Measurements from ENCODE around the gene SAXO1. TPM values are rescaled to one million over a fixed set of nuclear protein-coding genes. Genes with fewer than 3 reads are reported as not detected.

Gene SAXO1
- total RNA-seq, result not detected

GRCh38 chr9:19033015-19033414 is at the start of gene SAXO1:
TSS of gene SAXO1 (minus strand) at chr9:19033209. CDS start at chr9:19032908, 301 bp downstream.
- H3K27me3 ChIP-seq (ENCODE audit: control insufficient read depth in 3 of 3, insufficient read depth in 3 of 3, low read length in 3 of 3), result peaks cover 0 to 4% (median 0%) of the 10 kb centered on the region in 3 donors
- no peaks in the 10 kb centered on the region for H3K9me3 ChIP-seq (ENCODE audit: control insufficient read depth in 3 of 3, low read length in 3 of 3)

GRCh38 chr9:19074836-19075235 is 41.8 kb upstream of the SAXO1 start:
- Histone ChIP-seq H3K4me1 (ENCODE audit: control insufficient read depth in 3 of 3, insufficient read depth in 3 of 3, low read length in 3 of 3) (no peaks in the 10 kb centered on the region), H3K27ac (ENCODE audit: low read depth, low read length) (no peak overlapping the region), H3K4me3 (ENCODE audit: low read length in 3 of 3) (no peak overlapping the region), H3K9ac (ENCODE audit: low read depth in 1 of 3, low read length in 3 of 3) (no peak overlapping the region), H3K27me3 (ENCODE audit: control insufficient read depth in 3 of 3, insufficient read depth in 3 of 3, low read length in 3 of 3) (no peaks in the 10 kb centered on the region), H3K36me3 (ENCODE audit: control insufficient read depth in 3 of 3, insufficient read depth in 3 of 3, low read length in 3 of 3) (peaks cover 18 to 33% (median 28%) of the 10 kb centered on the region in 3 donors), H3K9me3 (ENCODE audit: control insufficient read depth in 3 of 3, low read length in 3 of 3) (no peaks in the 10 kb centered on the region)

More at GRCh38 chr9:19033015-19033414, at the start of gene SAXO1:
- H3K27ac ChIP-seq (ENCODE audit: low read depth, low read length), result no peak within 1 kb of the TSS
- no peak within 1 kb of the TSS for H3K4me3 ChIP-seq (ENCODE audit: low read length in 3 of 3)
- no peaks in the 10 kb centered on the region for H3K4me1 ChIP-seq (ENCODE audit: control insufficient read depth in 3 of 3, insufficient read depth in 3 of 3, low read length in 3 of 3)
- no peaks in the 10 kb centered on the region for H3K36me3 ChIP-seq (ENCODE audit: control insufficient read depth in 3 of 3, insufficient read depth in 3 of 3, low read length in 3 of 3)
- no peak within 1 kb of the TSS for H3K9ac ChIP-seq (ENCODE audit: low read depth in 1 of 3, low read length in 3 of 3)

GRCh38 chr9:19074229-19074628 is 41.2 kb upstream of the SAXO1 start:
- H3K4me3 ChIP-seq (ENCODE audit: low read length in 3 of 3), result no peak overlapping the region
- H3K27ac ChIP-seq (ENCODE audit: low read depth, low read length), result no peak overlapping the region
- peaks cover 20 to 36% (median 26%) of the 10 kb centered on the region in 3 donors for H3K36me3 ChIP-seq (ENCODE audit: control insufficient read depth in 3 of 3, insufficient read depth in 3 of 3, low read length in 3 of 3)
- H3K4me1 ChIP-seq (ENCODE audit: control insufficient read depth in 3 of 3, insufficient read depth in 3 of 3, low read length in 3 of 3), result no peaks in the 10 kb centered on the region
- no peaks in the 10 kb centered on the region for H3K27me3 ChIP-seq (ENCODE audit: control insufficient read depth in 3 of 3, insufficient read depth in 3 of 3, low read length in 3 of 3)
- H3K9me3 ChIP-seq (ENCODE audit: control insufficient read depth in 3 of 3, low read length in 3 of 3), result no peaks in the 10 kb centered on the region
- no peak overlapping the region for H3K9ac ChIP-seq (ENCODE audit: low read depth in 1 of 3, low read length in 3 of 3)

GRCh38 chr9:19057033-19057432 is 24.0 kb upstream of the SAXO1 start:
- Histone ChIP-seq H3K9ac (ENCODE audit: low read depth in 1 of 3, low read length in 3 of 3) (no peak overlapping the region), H3K4me1 (ENCODE audit: control insufficient read depth in 3 of 3, insufficient read depth in 3 of 3, low read length in 3 of 3) (peaks cover 0 to 3% (median under 1%) of the 10 kb centered on the region in 3 donors), H3K4me3 (ENCODE audit: low read length in 3 of 3) (no peak overlapping the region), H3K9me3 (ENCODE audit: control insufficient read depth in 3 of 3, low read length in 3 of 3) (no peaks in the 10 kb centered on the region), H3K27ac (ENCODE audit: low read depth, low read length) (no peak overlapping the region), H3K36me3 (ENCODE audit: control insufficient read depth in 3 of 3, insufficient read depth in 3 of 3, low read length in 3 of 3) (peaks cover 0 to 29% (median 27%) of the 10 kb centered on the region in 3 donors), H3K27me3 (ENCODE audit: control insufficient read depth in 3 of 3, insufficient read depth in 3 of 3, low read length in 3 of 3) (no peaks in the 10 kb centered on the region)

- H3K27ac ChIP-seq (ENCODE audit: low read depth, low read length), result peak overlapping the region; percentile 94
- H3K4me3 ChIP-seq (ENCODE audit: low read length in 3 of 3), result peak overlapping the region; percentile 86 to 97 (median 96)
- no peaks in the 10 kb centered on the region for H3K9me3 ChIP-seq (ENCODE audit: control insufficient read depth in 3 of 3, low read length in 3 of 3)
- H3K9ac ChIP-seq (ENCODE audit: low read depth in 1 of 3, low read length in 3 of 3), result peak overlapping the region; percentile 93 to 96 (median 94)
- peaks cover 0 to 7% (median 3%) of the 10 kb centered on the region in 3 donors for H3K36me3 ChIP-seq (ENCODE audit: control insufficient read depth in 3 of 3, insufficient read depth in 3 of 3, low read length in 3 of 3)
- H3K27me3 ChIP-seq (ENCODE audit: control insufficient read depth in 3 of 3, insufficient read depth in 3 of 3, low read length in 3 of 3), result no peaks in the 10 kb centered on the region
- peaks cover 21 to 31% (median 23%) of the 10 kb centered on the region in 3 donors for H3K4me1 ChIP-seq (ENCODE audit: control insufficient read depth in 3 of 3, insufficient read depth in 3 of 3, low read length in 3 of 3)
These were observed 17.9 kb upstream of the SAXO1 start for GRCh38 chr9:19050637-19051591.

GRCh38 chr9:19049917-19050636 is 17.1 kb upstream of the SAXO1 start:
- H3K9me3 ChIP-seq (ENCODE audit: control insufficient read depth in 3 of 3, low read length in 3 of 3), result no peaks in the 10 kb centered on the region
- peaks cover 21 to 31% (median 23%) of the 10 kb centered on the region in 3 donors for H3K4me1 ChIP-seq (ENCODE audit: control insufficient read depth in 3 of 3, insufficient read depth in 3 of 3, low read length in 3 of 3)
- H3K4me3 ChIP-seq (ENCODE audit: low read length in 3 of 3), result peak overlapping the region; percentile 86 to 97 (median 96)
- peak overlapping the region; percentile 93 to 96 (median 94) for H3K9ac ChIP-seq (ENCODE audit: low read depth in 1 of 3, low read length in 3 of 3)
- H3K27ac ChIP-seq (ENCODE audit: low read depth, low read length), result peak overlapping the region; percentile 94
- no peaks in the 10 kb centered on the region for H3K27me3 ChIP-seq (ENCODE audit: control insufficient read depth in 3 of 3, insufficient read depth in 3 of 3, low read length in 3 of 3)
- H3K36me3 ChIP-seq (ENCODE audit: control insufficient read depth in 3 of 3, insufficient read depth in 3 of 3, low read length in 3 of 3), result peaks cover 0 to 7% (median 3%) of the 10 kb centered on the region in 3 donors

GRCh38 chr9:19048966-19049916 is 16.2 kb upstream of the SAXO1 start, which contains the start of gene RRAGA:
TSS of gene RRAGA (plus strand) at chr9:19049427. CDS start at chr9:19049660, 233 bp downstream.
- H3K4me1 ChIP-seq (ENCODE audit: control insufficient read depth in 3 of 3, insufficient read depth in 3 of 3, low read length in 3 of 3), result peaks cover 21 to 31% (median 23%) of the 10 kb centered on the region in 3 donors
- H3K27ac ChIP-seq (ENCODE audit: low read depth, low read length), result peak within 1 kb of the TSS; percentile 94

GRCh38 chr9:19036611-19037010 is 3.6 kb upstream of the SAXO1 start:
- no peak overlapping the region for H3K27ac ChIP-seq (ENCODE audit: low read depth, low read length)
- peaks cover 0 to 4% (median 0%) of the 10 kb centered on the region in 3 donors for H3K27me3 ChIP-seq (ENCODE audit: control insufficient read depth in 3 of 3, insufficient read depth in 3 of 3, low read length in 3 of 3)
- no peaks in the 10 kb centered on the region for H3K9me3 ChIP-seq (ENCODE audit: control insufficient read depth in 3 of 3, low read length in 3 of 3)
- H3K4me3 ChIP-seq (ENCODE audit: low read length in 3 of 3), result no peak overlapping the region
- no peak overlapping the region for H3K9ac ChIP-seq (ENCODE audit: low read depth in 1 of 3, low read length in 3 of 3)
- no peaks in the 10 kb centered on the region for H3K4me1 ChIP-seq (ENCODE audit: control insufficient read depth in 3 of 3, insufficient read depth in 3 of 3, low read length in 3 of 3)
- no peaks in the 10 kb centered on the region for H3K36me3 ChIP-seq (ENCODE audit: control insufficient read depth in 3 of 3, insufficient read depth in 3 of 3, low read length in 3 of 3)

More at GRCh38 chr9:19048966-19049916, 16.2 kb upstream of the SAXO1 start, which contains the start of gene RRAGA:
- Histone ChIP-seq H3K9ac (ENCODE audit: low read depth in 1 of 3, low read length in 3 of 3) (peak within 1 kb of the TSS; percentile 93 to 96 (median 94)), H3K27me3 (ENCODE audit: control insufficient read depth in 3 of 3, insufficient read depth in 3 of 3, low read length in 3 of 3) (no peaks in the 10 kb centered on the region), H3K36me3 (ENCODE audit: control insufficient read depth in 3 of 3, insufficient read depth in 3 of 3, low read length in 3 of 3) (peaks cover 0 to 7% (median 3%) of the 10 kb centered on the region in 3 donors), H3K4me3 (ENCODE audit: low read length in 3 of 3) (peak within 1 kb of the TSS; percentile 86 to 97 (median 96)), H3K9me3 (ENCODE audit: control insufficient read depth in 3 of 3, low read length in 3 of 3) (no peaks in the 10 kb centered on the region)

GRCh38 chr9:19032406-19032805 is 603 bp downstream of the SAXO1 start:
- no peak overlapping the region for H3K9ac ChIP-seq (ENCODE audit: low read depth in 1 of 3, low read length in 3 of 3)
- H3K36me3 ChIP-seq (ENCODE audit: control insufficient read depth in 3 of 3, insufficient read depth in 3 of 3, low read length in 3 of 3), result no peaks in the 10 kb centered on the region
- H3K27ac ChIP-seq (ENCODE audit: low read depth, low read length), result no peak overlapping the region
- H3K27me3 ChIP-seq (ENCODE audit: control insufficient read depth in 3 of 3, insufficient read depth in 3 of 3, low read length in 3 of 3), result peaks cover 0 to 4% (median 0%) of the 10 kb centered on the region in 3 donors
- H3K4me3 ChIP-seq (ENCODE audit: low read length in 3 of 3), result no peak overlapping the region
- no peaks in the 10 kb centered on the region for H3K4me1 ChIP-seq (ENCODE audit: control insufficient read depth in 3 of 3, insufficient read depth in 3 of 3, low read length in 3 of 3)
- H3K9me3 ChIP-seq (ENCODE audit: control insufficient read depth in 3 of 3, low read length in 3 of 3), result no peaks in the 10 kb centered on the region

Data from skeletal muscle tissue (tissue), 4 donors.